GM12878 (cell line): ENCODE data around the gene SNRNP25.

Source experiments
- EZH2 ChIP-seq: IDR thresholded peaks from 2 replicates; pipeline ENCODE4 v1.6.1; 2012; ENCODE audit warnings: low read depth, mild to moderate bottlenecking, control low read depth, inconsistent platforms, low read length, borderline replicate concordance; ENCODE audit not compliant: control insufficient read depth
- POLR2A ChIP-seq: IDR thresholded peaks from 2 replicates; pipeline ENCODE4 v1.6.1; 2011; ENCODE audit warnings: low read depth, mild to moderate bottlenecking, low read length
- SP1 ChIP-seq: IDR thresholded peaks from one replicate; pipeline ENCODE4 v1.6.1; 2011; ENCODE audit warnings: low read depth, low read length
- TF ChIP-seq, protein P1 (sequence below): IDR thresholded peaks from 2 replicates; pipeline ENCODE4 v1.6.1; 2012; ENCODE audit warnings: low read depth, low read length, improper control_type of control experiment
- TF ChIP-seq, protein P2 (sequence below), 3 experiments: IDR thresholded peaks in 2 of 3; conservative IDR thresholded peaks in 1 of 3; 2 replicates each; pipeline ENCODE4 v1.5.1; 2011; ENCODE audit warnings: low read depth in 3 of 3, low read length in 3 of 3, mild to moderate bottlenecking in 3 of 3, control low read depth in 2 of 3, moderate library complexity in 2 of 3, inconsistent platforms in 1 of 3, mixed read lengths in 1 of 3; ENCODE audit not compliant: control insufficient read depth in 2 of 3, insufficient read depth in 1 of 3; ENCODE audit errors: extremely low read depth in 1 of 3
- TF ChIP-seq, protein P3 (sequence below): fragments of 450-650 bp; IDR thresholded peaks from 2 replicates; pipeline ENCODE4 v1.6.1; 2016; ENCODE audit warnings: mild to moderate bottlenecking

DNA sequence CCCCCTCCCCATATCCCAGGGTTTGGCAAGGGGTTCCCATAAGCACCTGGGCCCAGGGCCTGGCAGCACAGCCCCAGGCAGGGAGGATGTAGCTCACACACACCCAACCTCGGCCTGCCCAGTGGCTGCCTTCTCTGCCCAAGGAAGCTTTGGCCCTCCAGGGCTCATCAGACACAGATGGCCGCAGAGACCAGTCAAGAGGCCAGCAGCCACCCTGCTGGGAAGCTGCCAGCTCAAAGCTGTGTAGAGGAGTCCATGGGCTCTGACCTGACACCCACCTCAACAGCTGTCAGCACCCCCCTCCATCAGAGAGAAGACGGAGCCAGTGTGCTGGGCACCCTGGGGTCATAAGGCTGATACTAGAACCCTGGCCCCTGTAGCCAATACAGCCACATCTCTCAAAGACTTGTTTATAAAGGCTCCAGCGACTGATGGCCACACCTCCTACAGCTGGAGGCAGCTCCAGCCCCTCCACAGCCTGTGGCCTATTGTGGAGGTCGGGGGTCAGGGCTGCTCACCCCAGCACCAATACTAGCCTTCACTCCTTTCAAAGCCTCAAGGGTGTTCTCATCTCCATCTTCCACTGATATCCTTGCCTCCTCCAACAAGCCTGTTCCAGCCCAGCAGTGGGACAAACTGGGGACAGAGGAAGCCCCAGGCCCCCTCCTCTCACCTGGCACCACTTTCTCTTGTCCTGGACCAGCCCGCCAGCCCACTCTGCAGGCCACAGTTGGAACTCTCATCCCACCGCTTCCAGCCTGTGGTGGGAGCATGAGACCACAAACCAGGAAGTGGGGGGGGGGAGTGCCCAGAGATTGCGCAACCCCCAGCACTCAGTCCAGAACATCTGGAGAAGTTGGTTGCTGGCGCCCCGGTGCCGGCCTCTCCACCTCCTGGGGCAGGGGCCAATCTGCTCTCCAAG is 22.2 kb downstream of the SNRNP25 start:
- TF ChIP-seq SP1 (no peak), EZH2 (no peak), POLR2A (no peak)
- TF ChIP-seq, protein P1, sequence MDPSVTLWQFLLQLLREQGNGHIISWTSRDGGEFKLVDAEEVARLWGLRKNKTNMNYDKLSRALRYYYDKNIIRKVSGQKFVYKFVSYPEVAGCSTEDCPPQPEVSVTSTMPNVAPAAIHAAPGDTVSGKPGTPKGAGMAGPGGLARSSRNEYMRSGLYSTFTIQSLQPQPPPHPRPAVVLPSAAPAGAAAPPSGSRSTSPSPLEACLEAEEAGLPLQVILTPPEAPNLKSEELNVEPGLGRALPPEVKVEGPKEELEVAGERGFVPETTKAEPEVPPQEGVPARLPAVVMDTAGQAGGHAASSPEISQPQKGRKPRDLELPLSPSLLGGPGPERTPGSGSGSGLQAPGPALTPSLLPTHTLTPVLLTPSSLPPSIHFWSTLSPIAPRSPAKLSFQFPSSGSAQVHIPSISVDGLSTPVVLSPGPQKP: no peak
- TF ChIP-seq, protein P2, sequence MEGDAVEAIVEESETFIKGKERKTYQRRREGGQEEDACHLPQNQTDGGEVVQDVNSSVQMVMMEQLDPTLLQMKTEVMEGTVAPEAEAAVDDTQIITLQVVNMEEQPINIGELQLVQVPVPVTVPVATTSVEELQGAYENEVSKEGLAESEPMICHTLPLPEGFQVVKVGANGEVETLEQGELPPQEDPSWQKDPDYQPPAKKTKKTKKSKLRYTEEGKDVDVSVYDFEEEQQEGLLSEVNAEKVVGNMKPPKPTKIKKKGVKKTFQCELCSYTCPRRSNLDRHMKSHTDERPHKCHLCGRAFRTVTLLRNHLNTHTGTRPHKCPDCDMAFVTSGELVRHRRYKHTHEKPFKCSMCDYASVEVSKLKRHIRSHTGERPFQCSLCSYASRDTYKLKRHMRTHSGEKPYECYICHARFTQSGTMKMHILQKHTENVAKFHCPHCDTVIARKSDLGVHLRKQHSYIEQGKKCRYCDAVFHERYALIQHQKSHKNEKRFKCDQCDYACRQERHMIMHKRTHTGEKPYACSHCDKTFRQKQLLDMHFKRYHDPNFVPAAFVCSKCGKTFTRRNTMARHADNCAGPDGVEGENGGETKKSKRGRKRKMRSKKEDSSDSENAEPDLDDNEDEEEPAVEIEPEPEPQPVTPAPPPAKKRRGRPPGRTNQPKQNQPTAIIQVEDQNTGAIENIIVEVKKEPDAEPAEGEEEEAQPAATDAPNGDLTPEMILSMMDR (IDR thresholded peaks at IDR 0.05 in 2 of 3, conservative IDR thresholded peaks at IDR 0.05 in 1 of 3; ENCODE audit: control insufficient read depth in 2 of 3, extremely low read depth in 1 of 3, insufficient read depth in 1 of 3, low read depth in 3 of 3, low read length in 3 of 3): no peak
- TF ChIP-seq, protein P3, sequence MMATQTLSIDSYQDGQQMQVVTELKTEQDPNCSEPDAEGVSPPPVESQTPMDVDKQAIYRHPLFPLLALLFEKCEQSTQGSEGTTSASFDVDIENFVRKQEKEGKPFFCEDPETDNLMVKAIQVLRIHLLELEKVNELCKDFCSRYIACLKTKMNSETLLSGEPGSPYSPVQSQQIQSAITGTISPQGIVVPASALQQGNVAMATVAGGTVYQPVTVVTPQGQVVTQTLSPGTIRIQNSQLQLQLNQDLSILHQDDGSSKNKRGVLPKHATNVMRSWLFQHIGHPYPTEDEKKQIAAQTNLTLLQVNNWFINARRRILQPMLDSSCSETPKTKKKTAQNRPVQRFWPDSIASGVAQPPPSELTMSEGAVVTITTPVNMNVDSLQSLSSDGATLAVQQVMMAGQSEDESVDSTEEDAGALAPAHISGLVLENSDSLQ: no peak
